Jurkat, Clone E6-1 (cell line): ENCODE results near the gene SULT1A1.
"Not testable (repeated sequence)": the region's sequence is repeated elsewhere in the genome, so short reads cannot be mapped to it uniquely, and the experiment has no call there.

ENCODE experiments used
- DNase-seq: peaks from one replicate; pipeline ENCODE4 v3.0.0-alpha.2; 2011; ENCODE audit warnings: low read depth, low spot score
- H3K4me3 ChIP-seq: 2 replicates; pipeline ENCODE4 v1.5.1; 2011; ENCODE audit warnings: mild to moderate bottlenecking, low read length, control low read depth, moderate library complexity

The SULT1A1 gene

GRCh38 chr16:28595451-28595850, 14.4 kb downstream of the SULT1A1 start:
- not testable (repeated sequence) for DNase-seq, H3K4me3 ChIP-seq

GRCh38 chr16:28592979-28593553, 16.8 kb downstream of the SULT1A1 start:
- H3K4me3 ChIP-seq, result no peak overlapping the region
- no peak for DNase-seq

GRCh38 chr16:28592511-28592910, 17.3 kb downstream of the SULT1A1 start:
- no peak overlapping the region for H3K4me3 ChIP-seq
- no peak for DNase-seq

DNA sequence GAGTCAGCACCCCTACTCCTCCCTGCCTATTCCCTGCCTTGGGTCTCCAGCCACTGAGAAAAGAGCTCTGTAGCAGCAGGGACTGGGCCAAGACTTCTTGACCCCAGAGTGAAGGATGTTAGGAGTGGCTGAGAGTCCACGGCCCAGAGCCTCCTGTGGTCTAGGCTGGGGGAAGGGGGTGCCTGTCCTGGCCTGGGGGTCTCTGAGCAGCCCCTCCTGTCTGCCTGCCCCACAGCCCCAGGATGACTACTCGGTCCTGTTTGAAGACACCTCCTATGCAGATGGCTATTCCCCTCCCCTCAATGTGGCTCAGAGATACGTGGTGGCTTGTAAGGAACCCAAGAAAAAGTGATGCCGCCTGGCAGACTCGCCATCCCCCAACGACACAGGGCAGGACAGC, 18.5 kb downstream of the SULT1A1 start:
- H3K4me3 ChIP-seq, result no peak overlapping the region
- DNase-seq, result no peak

DNA sequence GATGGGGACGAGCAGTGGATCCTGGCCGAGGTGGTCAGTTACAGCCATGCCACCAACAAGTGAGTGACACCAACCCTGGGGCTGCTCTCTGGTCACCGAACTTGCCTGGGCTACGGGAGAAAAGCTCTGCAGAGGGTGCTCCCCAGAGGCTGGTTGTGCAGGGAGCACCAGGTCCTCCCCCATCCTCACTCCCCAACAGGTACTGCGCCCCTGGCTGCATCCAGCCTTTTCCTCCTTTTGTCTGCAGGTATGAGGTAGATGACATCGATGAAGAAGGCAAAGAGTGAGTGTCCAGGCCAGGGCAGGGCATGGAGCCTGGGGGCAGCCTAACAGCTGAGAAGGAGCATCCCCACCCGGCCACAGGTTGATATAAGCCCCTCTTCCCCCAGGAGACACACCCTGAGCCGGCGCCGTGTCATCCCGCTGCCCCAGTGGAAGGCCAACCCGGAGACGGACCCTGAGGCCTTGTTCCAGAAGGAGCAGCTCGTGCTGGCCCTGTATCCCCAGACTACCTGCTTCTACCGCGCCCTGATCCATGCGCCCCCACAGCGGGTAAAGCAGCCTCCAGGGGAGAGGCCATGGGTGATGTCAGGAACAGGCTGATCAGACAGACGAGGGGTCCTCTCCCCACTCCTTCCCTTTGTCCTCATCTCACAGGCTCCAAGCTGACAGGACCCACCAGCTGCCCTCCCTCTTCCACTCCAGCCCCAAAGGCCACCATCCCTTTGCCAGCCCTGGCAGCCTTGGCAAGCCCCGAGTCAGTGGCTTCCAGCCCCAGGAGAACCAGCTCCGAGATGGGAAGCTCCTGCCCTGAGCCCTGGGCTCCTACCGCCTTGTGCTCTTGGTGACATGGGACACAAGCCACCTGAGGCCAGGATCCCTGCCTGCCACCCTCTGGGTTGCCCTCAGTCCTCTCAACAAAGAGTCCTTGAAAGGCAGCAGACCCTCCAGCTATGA, 19.2 kb downstream of the SULT1A1 start:
- H3K4me3 ChIP-seq, result no peak overlapping the region
- DNase-seq, result no peak

DNA sequence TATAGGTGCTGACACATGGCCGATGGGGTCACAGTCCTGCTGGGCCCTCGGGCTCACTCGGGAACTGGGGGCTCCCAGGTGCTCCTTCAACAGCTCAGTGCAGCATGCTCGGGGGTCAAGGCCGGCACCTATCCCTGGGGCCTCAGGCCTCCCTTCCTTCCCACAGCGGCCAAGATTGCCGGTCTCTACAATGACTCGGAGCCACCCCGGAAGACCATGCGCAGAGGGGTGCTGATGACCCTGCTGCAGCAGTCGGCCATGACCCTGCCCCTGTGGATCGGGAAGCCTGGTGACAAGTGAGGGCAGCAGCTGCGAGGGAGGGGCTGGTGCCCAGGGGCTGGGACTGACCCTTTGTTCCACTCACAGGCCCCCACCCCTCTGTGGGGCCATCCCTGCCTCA, 19.9 kb downstream of the SULT1A1 start:
- H3K4me3 ChIP-seq, result no peak overlapping the region
- no peak for DNase-seq

GRCh38 chr16:28589069-28589468, 20.8 kb downstream of the SULT1A1 start:
- DNase-seq, result no peak
- H3K4me3 ChIP-seq, result no peak overlapping the region

- H3K4me3 ChIP-seq, result no peak overlapping the region
- no peak for DNase-seq
Observed at GRCh38 chr16:28587386-28587785, 22.5 kb downstream of the SULT1A1 start.

GRCh38 chr16:28586466-28586865, 23.4 kb downstream of the SULT1A1 start:
- no peak for DNase-seq
- no peak overlapping the region for H3K4me3 ChIP-seq

DNA sequence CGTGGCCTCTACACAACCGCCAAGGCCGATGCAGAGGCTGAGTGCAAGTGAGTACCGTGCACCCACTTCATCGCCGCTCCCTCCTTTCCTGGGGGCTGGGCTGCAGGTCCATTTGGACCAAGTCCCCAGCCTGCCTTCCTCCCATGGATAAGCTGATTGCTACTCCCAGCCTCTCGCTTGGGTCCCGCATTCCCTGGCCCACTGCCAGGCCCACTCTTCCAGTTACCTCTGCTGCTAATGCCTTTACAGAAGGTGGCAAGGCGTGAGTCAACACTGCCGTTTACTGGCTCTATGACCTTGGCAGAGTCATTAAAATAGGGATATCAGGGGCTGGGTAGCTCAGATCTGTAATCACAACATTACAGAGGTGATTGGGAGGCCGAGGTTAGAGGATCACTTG, 24.2 kb downstream of the SULT1A1 start:
- no peak overlapping the region for H3K4me3 ChIP-seq
- DNase-seq, result no peak

- DNase-seq, result no peak
- no peak overlapping the region for H3K4me3 ChIP-seq
Observed at GRCh38 chr16:28580726-28581315, 29.0 kb downstream of the SULT1A1 start.

DNA sequence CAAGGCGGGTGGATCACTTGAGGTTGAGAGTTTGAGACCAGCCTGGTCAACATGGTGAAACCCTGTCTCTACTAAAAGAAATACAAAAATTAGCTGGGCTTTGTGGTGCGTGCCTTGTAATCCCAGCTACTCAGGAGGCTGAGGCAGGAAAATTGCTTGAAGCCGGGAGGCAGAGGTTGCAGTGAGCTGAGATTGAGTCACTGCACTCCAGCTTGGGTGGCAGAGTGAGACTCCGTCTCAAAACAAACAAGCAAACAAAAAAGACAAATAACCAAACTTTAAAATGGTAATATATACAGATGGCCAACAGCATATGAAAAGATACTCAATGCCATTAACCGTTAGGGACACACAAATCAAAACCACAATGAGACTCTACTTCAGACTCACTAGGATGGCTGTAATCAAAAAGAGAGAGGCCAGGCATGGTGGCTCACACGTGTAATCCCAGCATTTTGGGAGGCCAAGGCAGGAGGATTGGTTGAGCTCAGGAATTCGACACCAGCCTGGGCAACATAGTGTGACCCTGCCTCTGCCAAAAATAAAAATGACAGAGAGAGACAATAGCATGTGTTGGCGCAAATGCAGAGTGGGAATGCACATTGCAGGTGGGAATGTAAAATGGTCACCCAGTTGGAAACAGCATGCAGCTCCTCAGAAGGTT, 34.3 kb downstream of the SULT1A1 start:
- DNase-seq, result no peak
- H3K4me3 ChIP-seq, result no peak overlapping the region

- DNase-seq, result no peak
- H3K4me3 ChIP-seq, result no peak overlapping the region
Observed at GRCh38 chr16:28574925-28575324, 34.9 kb downstream of the SULT1A1 start.

GRCh38 chr16:28573738-28574718, 35.8 kb downstream of the SULT1A1 start:
- no peak overlapping the region for H3K4me3 ChIP-seq
- no peak for DNase-seq

- no peak for DNase-seq
Observed at GRCh38 chr16:28572696-28573510, 36.9 kb downstream of the SULT1A1 start.

DNA sequence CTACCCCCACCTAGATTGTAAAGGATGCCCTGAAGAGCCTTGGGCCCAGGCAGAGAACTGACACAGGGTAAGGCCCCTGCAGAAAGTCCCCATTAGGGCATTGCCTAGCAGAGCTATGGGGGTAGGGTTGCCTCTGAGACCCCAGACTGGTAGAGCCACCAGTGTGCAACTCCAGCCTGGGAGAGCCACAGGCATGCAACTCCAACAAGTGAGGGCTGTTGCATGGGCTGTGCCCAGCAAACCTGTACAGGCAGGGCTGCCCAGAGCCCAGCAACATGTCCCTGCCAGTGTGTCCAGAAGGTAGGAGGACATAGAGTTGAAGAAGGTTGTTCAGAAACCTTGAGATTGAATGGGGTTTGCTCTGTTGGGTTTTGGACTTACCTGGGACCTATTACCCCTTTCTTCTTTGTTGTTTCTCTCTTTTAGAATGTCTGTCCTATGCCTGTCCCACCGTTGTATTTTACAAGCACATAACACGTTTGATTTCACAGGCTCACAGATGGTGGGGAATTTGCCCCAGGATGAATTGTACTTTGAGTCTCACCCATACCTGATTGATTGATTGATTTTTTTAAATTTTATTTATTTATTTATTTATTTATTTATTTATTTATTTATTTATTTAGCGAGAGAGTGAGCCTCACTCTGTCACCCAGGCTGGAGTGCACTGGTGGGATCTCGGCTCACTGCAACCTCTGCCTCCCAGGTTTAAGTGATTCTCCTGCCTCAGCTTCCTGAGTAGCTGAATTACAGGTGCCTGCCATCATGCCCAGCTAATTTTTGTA, 39.7 kb downstream of the SULT1A1 start:
- no peak overlapping the region for H3K4me3 ChIP-seq
- no peak for DNase-seq

More at GRCh38 chr16:28572696-28573510, 36.9 kb downstream of the SULT1A1 start:
- no peak overlapping the region for H3K4me3 ChIP-seq

GRCh38 chr16:28569021-28569420, 40.8 kb downstream of the SULT1A1 start:
- no peak overlapping the region for H3K4me3 ChIP-seq
- DNase-seq, result no peak
